ENCODE measurements around the gene C6orf136. TPM values are rescaled to one million over a fixed set of nuclear protein-coding genes. Genes with fewer than 3 reads are reported as not detected.

The C6orf136 gene, protein sequence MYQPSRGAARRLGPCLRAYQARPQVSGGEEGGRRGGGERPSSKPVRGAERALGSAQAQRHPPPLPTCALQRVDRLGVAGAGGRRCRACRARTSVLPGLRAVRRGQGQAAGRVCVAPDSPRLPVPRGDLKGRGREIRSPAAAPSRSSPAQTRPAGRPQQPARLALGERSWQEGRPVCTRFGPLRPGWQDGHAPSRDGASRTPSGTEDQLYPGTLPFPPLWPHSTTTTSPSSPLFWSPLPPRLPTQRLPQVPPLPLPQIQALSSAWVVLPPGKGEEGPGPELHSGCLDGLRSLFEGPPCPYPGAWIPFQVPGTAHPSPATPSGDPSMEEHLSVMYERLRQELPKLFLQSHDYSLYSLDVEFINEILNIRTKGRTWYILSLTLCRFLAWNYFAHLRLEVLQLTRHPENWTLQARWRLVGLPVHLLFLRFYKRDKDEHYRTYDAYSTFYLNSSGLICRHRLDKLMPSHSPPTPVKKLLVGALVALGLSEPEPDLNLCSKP
- 22.2 and 31.1 TPM in 2 replicates for total RNA-seq

DNA sequence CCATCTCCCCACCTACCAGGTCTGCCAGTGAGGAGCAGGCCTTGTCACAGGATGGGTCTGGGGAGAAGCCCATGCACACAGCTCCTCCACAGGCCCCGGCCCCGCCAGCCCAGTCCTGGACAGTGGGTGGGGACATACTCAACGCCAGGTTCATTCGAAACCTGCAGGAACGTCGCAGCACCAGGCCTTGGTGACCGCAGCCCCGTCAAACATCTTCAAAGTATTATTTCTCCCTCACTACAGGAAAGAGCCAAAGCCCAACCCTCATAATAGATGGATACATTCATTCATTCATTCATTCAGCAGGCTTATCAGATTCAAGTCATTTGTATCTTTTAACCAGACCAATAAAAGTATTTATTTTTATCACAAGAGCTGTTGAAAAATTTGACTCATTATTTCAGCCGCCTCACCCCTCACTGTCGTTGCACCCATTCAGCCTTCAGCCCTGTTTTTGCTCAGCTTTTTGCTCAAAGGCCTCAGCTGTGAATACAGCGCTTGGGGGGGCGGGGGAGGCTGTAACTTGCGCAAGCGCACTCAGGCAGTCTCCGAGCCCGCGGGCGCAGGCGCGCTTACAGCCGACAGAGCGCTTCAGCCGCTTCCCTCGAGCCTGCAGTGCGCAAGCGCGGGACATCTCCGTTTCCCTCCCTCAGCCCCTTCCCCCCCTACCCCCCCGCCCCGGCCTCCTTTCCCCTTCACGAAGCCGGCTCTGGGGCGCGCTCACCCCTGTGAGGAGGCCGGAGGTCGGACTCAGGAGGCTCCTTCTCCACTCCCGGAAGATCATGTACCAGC is at the start of gene C6orf136:
Gene C6orf136, plus strand, starts transcription at position 684 of the 792 bp plus-strand sequence. Its CDS starts 99 bp downstream, at position 783.
- intact Hi-C loops (cut with micrococcal nuclease) = loop anchor here (1.0 to 10.0 kb wide), 10 partner anchors 20 to 1548 kb away; partner anchors contain the start of genes ABCF1, ATAT1, GPSM3 and GTF2H4

DNA sequence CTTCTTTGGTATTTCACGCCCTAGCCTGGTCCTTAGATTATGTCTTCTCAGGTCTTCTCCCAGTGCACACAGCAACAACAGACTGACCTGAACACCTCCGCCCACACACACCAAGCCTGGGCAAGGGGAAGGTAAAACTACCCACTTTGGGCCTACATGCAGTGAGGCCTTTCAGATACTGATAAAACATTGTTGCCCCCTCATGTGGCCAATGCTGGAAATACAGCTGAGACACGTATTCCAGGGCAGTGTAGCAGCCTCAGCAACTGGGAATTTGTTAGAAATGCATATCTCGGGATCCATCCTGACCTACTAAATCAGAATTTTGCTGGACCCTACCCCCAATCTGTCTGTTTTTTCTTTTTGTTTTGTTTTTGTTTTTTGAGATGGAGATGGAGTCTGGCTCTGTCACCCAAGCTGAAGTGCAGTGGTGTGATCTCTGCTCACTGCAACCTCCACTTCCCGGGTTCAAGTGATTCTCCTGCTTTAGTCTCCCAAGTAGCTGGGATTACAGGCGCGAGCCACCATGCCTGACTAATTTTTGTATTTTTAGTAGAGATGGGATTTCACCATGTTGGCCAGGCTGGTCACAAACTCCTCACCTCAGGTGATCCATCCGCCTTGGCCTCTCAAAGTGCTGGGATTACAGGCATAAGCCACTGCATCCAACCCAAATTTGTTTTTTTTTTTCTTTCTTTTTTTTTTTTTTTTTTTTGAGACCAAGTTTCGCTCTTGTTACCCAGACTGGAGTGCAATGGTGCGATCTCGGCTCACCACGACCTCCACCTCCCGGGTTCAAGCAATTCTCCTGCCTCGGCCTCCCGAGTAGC is 49.4 kb upstream of the C6orf136 start:
- intact Hi-C loops (cut with micrococcal nuclease) = loop anchor here (1.0 to 2.0 kb wide), 4 partner anchors 15 to 115 kb away; partner anchors contain the start of gene ABCF1

DNA sequence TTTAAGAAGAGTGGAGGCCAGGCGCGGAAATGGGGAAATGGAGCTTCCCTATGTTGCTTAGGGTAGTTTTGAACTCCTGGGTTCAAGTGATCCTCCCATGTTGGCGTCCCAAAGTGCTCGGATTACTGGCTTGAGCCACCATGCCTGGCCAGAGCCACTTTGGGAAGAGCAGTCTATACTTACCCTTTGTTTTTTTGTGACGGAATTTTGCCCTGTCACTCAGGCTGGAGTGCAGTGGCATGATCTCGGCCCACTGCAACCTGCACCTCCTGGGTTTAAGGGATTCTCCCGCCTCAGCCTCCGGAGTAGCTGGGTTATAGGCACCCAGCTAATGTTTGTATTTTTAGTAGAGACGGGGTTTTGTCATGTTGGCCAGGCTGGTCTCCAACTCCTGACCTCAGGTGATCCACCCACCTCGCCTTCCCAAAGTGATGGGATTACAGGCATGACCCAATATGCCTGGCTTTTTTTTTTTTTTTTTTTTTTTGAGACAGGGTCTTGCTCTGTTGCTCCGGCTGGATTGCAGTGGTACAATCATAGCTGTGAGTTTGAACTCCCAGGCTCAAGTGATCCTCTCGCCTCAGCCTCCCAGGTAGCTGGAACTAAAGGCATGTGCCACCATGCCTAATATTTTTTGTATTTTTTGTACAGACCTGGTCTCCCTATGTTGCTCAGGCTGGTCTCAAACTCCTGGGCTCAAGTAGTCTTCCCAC is 47.9 kb upstream of the C6orf136 start:
- intact Hi-C loops (cut with micrococcal nuclease) = no loop called here

DNA sequence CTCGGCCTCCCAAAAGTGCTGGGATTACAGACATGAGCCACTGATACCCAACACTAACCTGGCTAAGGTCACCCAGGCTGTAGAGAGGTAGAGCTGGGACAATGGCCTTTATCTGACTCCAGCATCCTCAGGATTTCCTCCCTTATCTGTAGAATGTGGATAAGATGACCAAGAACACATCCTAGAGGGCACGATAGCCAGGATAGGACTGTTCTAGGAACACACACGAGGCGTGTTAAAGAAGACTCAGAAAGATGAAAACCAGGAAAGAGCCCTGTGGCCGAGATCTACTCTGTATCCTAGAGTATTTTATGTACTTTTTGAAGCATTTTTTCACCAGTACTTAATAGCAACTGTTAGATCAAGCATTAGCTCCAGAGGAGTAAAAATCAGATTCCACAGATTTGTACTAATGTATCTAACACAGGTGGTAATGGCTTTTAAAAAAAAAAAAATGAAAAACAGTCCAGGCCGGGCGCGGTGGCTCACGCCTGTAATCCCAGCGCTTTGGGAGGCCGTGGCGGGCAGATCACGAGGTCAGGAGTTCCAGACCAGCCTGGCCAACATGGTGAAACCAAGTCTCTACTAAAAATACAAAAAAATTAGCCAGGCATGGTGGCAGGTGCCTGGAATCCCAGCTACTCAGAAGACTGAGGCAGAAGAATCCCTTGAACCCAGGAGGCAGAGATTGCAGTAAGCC is 47.2 kb upstream of the C6orf136 start:
- intact Hi-C loops (cut with micrococcal nuclease) = no loop called here

DNA sequence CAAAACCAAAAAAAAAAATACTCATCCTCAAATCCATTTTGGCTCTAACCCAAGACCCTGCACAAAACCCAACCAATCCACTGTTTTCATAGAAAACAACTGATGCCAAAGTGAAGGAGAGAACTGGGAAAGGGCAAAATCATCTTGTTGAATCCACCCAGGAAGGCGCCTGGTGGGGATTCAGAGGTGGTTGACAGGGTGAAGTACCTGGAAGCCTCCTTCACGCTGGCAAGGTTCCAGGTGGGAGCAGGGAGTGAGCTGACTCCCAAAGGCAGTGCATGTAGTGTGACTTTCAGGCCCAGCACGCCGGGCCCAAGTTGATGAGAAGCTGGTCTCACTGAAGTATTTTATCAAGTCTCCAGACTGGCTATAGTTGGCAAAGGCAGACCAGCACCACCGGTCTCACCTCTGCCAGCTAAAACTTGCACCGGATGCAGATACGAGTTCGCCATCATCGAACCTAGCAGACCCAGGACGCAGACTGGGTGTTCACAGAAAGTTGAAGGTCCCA is 46.4 kb upstream of the C6orf136 start:
- intact Hi-C loops (cut with micrococcal nuclease) = no loop called here

DNA sequence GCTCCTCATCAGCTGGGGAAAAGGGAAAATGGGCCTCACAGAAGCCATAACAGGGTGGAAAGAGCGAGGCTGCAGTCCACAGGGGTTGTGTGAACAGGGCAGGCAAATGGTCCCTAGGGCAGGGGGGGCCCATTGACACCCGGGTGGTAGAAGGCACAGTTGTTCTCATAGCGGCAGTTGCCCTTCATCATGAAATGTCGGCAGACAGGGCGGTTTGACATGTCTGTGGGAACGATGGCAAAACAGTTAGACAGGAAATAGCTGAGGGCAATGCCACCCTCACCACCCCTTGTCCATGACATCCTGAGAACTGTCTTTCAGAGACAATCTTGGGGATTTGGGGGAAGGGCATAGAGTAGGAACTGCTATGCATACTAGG is 45.5 kb upstream of the C6orf136 start:
- intact Hi-C loops (cut with micrococcal nuclease) = no loop called here

DNA sequence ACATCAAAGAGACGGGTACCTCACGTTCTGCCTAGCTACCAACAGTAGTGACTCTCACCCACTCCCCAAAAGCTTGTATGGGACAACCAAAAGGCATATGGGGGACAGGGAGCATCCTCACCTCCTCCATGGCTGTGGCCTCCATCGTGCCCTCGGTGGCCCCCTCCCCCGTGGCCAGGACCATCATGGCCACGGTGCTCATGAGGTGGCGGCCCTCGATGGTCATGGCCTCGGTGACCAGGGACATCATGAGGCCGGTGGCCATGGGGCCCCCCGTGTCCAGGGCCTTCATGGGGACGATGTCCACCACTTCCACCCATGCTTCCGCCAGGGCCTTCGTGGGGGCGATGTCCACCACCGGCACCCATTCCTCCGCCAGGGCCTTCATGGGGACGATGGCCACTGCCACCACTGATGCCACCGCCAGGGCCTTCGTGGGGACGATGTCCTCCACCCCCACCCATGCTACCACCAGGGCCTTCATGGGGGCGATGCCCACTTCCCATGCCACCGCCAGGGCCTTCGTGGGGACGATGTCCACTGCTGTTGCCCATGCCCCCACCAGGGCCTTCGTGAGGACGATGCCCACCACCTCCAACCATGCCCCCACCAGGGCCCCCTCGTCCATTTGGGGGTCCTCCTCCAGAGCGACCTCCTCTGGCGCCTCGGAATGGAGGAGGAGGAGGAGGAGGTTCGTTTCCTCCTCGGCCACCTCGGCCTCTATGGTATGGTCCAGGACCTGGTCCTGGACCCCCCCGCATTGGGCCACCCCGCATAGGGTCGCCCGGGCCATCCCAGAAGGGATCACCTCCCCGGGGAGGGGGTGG is 44.9 kb upstream of the C6orf136 start:
- intact Hi-C loops (cut with micrococcal nuclease) = no loop called here

DNA sequence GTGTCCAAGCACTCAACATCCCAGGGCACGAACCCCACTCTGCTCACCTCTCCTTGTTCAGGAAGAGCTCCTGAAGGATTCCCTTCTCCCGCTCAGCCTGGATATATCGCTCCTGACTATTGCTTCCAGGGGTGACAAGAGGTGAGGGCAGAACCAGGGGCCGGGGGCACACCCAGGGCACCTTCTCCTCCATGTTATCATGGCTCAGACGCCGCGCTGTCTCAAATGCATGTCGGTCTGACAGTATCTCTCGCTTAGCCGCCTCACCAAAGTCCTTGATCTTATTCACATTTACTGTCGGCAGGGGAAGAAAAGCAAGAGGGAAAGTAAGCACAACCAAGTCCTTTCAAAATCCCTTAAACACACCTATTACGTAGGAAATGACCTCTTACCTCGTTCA is 43.0 kb upstream of the C6orf136 start:
- intact Hi-C loops (cut with micrococcal nuclease) = no loop called here

DNA sequence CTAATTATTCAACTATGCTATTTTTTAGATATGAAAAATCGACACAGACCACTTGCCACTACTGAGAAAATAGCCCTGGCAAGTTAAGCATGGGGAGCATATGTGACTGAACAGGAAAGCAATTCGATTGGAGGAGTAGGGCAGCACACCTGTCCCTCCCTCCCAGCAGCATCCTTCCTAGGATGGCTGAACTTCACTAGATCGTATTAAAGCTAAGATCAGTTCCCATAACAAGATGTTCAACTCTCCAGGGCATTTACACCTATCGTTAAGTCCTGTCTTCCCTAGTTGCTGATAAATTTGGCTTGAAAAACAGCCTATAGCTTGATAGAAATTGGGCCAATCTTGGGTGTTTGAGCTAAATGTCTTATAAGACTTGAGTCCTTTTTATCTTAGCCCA is 36.9 kb upstream of the C6orf136 start:
- intact Hi-C loops (cut with micrococcal nuclease) = loop anchor here (10.0 kb wide), 1 partner anchor 475 kb away; no protein-coding TSS in a partner anchor

DNA sequence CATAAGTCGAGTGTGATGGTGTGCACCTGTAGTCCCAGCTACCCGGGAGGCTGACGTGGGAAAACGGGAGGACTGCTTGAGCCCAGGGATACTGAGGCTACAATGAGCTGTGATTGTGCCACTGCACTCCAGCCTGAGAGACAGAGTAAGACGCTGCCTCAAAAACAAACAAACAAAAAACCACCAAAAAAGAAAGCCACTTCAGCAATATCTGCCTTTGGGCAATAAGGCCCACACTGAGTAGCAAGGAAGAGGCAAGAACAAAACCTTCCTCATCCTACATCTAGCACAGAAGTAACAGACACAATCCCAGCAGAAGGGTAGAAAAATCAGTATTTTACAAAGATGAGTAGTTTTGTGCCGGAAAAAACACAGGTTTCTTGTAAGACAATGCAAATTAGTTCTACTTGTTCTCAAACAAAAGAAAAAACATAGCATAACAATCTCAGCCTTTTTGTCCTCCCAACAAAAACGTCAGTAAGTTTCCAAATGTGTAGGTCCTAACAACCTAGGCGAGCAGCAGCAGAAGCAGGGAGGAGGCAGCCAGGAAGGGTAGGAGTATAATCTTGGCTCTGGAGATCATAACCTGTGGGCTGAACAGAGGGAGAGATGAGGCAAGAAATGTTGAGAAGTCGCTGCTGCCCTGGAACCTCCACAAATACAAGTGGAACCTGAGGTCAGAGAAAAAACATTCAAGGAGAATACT is 35.6 kb upstream of the C6orf136 start:
- intact Hi-C loops (cut with micrococcal nuclease) = loop anchor here (10.0 kb wide), 1 partner anchor 473 kb away; no protein-coding TSS in a partner anchor

DNA sequence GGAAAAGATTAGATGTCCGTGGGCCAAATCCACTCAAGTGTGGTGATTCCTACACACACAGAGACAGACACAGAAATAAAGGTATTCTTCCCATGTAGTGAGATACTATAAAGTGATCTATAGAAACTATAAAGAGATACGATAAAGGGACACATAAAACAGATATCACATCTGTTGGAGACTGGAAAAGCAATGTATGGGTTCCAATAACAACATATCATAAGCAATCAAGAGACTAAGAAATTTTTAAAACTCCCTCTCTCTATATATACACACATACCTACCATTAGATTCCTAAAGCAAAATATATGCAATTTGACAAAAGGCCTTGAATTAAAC is 35.1 kb upstream of the C6orf136 start:
- intact Hi-C loops (cut with micrococcal nuclease) = loop anchor here (2.0 to 10.0 kb wide), 2 partner anchors 15 to 473 kb away; no protein-coding TSS in a partner anchor

DNA sequence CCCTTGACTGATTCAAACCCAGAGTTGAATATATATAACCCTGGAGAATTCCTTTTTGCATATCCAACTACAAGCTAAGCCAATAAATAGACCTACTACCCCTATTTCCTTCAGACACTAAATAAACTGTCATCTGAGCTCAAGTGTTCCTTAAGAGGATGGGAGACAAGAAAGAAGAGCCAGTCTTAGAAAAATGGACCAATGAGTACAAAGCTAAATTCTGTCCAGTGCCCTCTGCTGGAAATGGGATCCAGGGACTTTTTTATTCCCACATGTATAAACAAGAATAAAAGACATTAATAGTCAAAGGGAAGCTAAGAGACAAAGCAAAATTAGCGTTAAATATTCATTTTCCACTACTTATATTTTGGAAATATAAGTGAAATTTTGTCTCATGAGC is 34.7 kb upstream of the C6orf136 start:
- intact Hi-C loops (cut with micrococcal nuclease) = loop anchor here (2.0 to 10.0 kb wide), 2 partner anchors 15 to 473 kb away; no protein-coding TSS in a partner anchor

DNA sequence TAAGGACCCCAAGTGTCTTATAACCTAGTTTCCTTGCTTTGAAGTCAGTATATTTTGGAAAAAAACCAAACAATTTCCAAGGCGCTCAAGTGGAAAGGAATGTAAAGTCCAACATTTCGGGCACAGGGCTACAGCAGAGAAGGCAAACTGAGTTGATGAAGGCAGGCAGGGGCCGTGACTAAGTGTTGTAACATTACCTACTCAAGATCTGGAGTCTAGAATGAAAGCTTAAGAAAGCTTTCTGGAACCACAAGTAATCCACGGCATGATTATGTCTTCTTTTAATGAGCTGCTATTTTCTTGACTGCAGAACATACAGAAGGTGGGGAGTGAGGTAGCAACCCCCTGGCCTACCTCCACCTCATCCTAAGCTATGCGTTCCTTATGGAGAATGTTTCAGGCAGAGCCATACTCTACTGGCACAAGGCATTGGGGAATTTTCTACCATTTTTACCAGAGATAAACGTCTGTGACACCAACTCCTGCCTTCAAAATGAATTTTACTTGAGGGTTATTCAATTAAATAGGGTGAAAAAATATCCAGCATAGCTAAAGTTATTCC is 34.2 kb upstream of the C6orf136 start:
- intact Hi-C loops (cut with micrococcal nuclease) = loop anchor here (2.0 to 10.0 kb wide), 2 partner anchors 16 to 472 kb away; no protein-coding TSS in a partner anchor

DNA sequence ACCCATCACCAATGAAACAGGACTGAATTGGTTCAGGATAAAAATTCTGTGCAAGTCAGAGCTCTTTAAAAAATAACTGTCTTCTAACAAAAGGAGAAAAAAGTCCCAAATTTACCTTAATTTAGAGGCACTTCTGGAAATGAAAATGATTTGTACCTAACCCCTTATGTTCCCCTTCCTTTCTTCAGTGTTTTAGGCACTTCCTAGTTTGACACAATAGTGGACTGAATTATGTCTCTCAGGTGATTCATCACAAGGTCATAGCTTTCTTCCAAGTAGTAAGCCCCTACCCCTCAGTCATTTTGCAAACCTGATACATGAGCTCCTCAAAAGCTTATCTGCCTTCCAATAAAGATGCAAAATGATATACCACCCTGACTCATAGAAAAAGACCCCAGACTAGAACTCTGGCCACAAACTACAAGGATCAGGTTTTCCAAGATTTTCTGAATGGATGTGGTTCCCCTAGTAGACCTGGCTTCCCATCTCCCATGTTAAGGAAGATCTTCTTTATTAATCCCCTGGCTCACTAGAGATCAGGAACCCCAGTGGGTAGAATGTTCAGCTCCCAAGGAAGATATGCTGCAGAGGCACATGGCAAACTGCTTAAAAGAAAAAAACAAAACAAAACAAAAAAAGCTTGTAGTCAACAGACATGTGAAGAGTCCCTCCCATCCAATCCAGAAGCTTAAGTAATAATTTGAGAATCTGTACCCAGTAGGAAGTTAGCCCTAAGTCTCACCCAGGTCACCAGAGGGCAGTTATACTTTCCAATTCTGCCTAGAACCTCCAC is 33.5 kb upstream of the C6orf136 start:
- intact Hi-C loops (cut with micrococcal nuclease) = loop anchor here (2.0 to 10.0 kb wide), 2 partner anchors 17 to 471 kb away; no protein-coding TSS in a partner anchor

DNA sequence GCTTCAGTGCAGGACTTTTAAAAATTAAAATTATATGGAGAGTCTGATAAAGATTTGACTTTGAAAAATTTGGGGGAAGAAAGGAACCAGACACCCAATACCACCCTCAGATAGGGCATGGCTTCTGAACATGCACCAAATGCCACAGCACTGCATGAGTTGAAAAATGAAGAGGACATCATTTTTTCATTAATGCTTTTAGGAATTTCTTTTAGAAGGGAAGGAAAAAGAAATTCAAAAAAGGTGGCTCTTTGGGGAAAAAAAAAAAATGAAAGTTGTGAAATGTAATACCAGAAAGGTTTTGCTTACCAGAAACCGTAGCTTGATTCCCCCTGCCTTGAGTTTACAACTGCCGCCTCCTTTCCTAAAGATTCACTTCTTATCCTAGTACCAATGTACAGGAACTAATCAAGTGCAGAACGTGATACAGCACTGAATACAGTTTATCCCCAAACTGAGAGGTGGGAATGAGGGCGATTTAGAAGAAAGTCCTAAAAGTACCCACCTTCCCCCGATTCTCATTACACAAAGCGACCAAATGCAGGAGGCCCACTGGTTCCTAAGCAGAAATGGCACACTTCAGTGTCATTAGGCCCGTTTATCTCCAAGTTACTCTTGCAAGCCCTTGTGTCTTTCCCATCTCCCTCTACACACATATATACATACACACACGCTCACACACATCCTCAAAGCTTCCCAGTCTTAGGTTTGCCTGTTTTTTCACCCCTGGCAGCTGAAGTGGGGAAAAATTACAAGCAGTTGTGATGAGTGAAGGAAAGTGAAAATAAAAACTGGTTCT is 32.7 kb upstream of the C6orf136 start:
- intact Hi-C loops (cut with micrococcal nuclease) = loop anchor here (10.0 kb wide), 1 partner anchor 471 kb away; no protein-coding TSS in a partner anchor

DNA sequence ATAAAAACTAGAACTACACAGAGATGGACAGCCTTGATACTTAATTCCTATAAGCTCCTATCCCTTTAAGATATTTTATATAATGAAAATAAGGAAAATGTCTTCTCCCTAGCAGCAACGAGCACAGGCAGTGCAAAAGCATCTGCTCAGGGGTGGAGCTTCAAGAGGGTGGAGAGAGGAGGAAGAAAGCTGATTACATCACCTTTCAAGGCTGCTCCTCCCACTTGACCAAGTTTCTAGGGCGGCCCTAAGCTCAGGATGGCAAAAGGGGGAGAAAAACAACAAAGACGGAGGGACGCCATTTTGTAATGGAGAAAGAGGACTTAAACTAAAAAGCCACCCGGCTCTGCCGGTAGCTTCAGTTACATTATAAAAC is 32.1 kb upstream of the C6orf136 start:
- intact Hi-C loops (cut with micrococcal nuclease) = loop anchor here (5.0 to 10.0 kb wide), 5 partner anchors 127 to 1282 kb away; partner anchors contain the start of genes EHMT2, FLOT1, HLA-C and IER3

All from T-helper 1 cell treated with Interleukin-12 subunit alpha and Interleukin-12 subunit beta and Interleukin-4 antibody, amounts not matched to agents 30 ng/mL and 1 ng/mL, for 36 hours (primary cell).